HS-5 (cell line): Measurements from ENCODE around the gene ZNF502.
"Not testable (repeated sequence)": the region's sequence is repeated elsewhere in the genome, so short reads cannot be mapped to it uniquely, and the experiment has no call there.

Experiments used
- DNase-seq: peaks from one replicate; pipeline ENCODE4 v3.0.0-alpha.2; 2012; ENCODE audit warnings: low read depth

ZNF502 gene

GRCh38 chr3:44712455-44713075 lies at the start of gene ZNF502:
Gene ZNF502 (plus strand): TSS chr3:44712660. CDS start chr3:44720262, 7,602 bp downstream.
- DNase-seq, result no peak

DNA sequence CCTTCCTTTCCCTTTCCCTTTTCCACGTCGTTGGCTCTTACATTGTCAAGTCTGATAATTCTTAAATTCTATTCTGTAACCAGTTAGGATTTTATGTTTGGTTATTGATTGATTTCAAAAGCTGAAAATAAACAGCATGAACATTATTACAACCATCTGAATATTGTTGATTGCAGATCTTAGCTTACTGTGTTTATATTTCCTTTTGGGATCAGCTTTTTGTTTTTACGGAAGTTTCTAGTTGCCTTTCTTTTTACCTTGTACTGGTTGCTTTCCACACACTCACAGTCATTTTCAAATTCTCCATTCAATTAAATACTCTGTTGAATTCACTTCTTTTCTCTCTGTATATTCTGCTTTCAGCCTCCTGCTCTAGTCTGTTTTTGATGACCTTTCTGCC lies 47.3 kb upstream of the ZNF502 start:
- DNase-seq, result no peak

DNA sequence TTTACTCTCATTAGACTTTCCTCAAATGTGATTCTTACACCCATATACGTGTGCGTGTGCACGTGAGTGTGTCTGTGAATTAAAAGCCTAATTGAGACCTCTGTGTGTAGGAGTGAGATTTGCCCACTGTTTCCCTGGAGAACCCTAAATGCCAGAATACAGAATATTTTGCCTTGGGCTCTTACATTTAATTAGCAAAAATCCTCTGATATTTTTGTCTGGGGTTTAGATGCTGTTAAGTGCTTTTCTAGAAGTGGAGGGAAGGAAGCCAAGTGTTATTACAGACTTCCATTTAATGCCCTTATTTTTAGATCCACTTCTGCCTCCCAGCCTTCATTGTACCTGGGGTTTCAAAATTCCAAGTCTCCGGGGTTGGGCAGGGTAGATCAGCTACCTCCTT lies 46.1 kb upstream of the ZNF502 start:
- DNase-seq, result no peak

DNA sequence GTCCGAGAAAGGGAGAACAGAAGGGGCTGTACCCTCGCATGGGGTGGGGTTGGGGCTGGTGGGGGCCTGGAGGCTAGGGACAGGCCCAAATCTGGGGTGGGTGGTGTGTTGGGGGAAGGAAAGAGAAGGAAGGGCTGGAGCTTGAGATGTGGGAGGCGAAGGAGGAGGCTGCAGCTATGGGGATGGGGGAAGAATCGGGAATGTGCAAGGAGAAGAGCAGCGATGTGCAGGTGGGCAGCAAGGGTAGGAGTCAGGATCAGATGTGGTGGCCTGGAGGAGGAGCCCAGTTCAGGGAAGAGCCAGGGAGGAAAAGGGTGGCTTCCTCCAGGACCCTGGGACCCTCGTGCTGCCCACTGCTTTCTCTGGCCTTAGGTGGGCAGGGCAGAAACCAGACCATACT lies 42.7 kb upstream of the ZNF502 start:
- DNase-seq, result no peak

DNA sequence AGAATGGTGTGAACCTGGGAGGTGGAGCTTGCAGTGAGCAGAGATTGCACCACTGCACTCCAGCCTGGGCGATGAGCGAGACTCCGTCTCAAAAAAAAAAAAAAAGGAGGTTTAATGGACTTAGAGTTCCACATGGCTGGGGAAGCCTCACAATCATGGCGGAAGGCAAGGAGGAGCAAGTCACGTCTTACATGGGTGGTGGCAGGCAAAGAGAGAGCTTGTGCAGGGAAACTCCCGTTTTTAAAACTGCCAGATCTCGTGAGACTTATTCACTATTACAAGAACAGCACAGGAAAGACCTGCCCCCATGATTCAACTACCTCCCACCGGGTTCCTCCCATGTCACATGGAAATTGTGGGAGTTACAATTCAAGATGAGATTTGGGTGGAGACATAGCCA lies 39.0 kb upstream of the ZNF502 start:
- not testable (repeated sequence) for DNase-seq

DNA sequence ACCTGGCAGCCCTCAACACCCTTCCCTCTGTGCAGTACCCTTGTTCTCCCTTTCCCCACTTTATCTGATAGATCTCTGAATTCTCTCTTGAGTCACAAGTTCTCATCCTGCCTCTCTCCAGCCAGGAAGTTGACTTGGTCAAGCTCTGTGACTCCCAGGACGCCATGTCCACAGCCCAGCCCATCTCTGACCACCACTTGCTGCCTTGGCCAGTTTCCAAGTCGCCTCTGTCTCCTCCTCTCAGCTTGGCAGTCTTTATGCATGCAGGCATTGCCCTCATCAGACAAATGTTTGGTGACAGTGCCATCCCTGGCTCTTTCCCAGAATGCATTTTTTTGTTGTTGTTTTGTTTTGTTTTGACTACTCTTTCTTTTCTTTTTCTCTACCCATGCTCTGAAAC lies 38.2 kb upstream of the ZNF502 start:
- no peak for DNase-seq

GRCh38 chr3:44678480-44679116 lies 33.9 kb upstream of the ZNF502 start:
- DNase-seq, result no peak

- no peak for DNase-seq
These were observed 31.5 kb upstream of the ZNF502 start for GRCh38 chr3:44680921-44681455.

- peak; percentile 78 for DNase-seq
These were observed 30.1 kb upstream of the ZNF502 start for GRCh38 chr3:44682182-44682896.

DNA sequence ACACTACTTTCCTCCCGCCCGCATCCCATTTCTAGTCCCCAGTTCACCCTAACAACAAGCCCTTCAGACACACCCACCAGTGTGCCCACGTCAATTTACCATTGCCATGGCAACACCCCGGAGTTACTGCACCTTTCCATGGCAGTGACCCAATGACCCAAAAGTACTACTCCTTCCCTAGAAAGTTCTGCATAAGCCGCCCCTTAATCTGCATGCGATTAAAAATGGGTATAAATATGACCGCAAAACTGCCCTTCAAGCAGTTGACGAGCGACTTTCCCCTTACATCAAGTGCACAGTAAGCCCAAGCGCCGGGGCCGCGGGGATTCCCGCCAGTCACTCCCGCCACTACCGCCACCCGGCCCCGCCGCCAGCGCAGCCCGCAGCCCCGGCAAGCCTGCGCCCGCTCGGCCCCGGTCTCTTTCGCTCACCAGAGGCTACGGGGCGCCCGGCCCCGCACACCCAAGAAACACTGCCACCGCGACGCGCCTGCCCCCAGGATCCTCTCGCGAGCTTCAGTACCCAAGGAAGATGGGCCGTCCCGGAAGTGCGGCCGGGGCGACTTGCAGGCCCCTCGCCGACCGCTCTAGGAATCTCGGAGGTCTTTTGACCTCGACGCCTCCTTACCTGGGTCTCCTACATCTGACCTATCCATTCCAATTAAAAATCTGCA lies 27.2 kb upstream of the ZNF502 start:
- no peak for DNase-seq

GRCh38 chr3:44687898-44688297 lies 24.6 kb upstream of the ZNF502 start:
- DNase-seq, result no peak

GRCh38 chr3:44721231-44722102 lies 9.0 kb downstream of the ZNF502 start:
- DNase-seq, result no peak

- no peak for DNase-seq
These were observed 9.6 kb downstream of the ZNF502 start for GRCh38 chr3:44722103-44722401.

- no peak for DNase-seq
These were observed 17.0 kb downstream of the ZNF502 start, which contains the start of gene ZNF501 for GRCh38 chr3:44729384-44729910. Gene ZNF501 (plus strand): TSS chr3:44729635. CDS start chr3:44734422, 4,787 bp downstream.

- no peak for DNase-seq
These were observed 22.2 kb downstream of the ZNF502 start for GRCh38 chr3:44734646-44735168.

DNA sequence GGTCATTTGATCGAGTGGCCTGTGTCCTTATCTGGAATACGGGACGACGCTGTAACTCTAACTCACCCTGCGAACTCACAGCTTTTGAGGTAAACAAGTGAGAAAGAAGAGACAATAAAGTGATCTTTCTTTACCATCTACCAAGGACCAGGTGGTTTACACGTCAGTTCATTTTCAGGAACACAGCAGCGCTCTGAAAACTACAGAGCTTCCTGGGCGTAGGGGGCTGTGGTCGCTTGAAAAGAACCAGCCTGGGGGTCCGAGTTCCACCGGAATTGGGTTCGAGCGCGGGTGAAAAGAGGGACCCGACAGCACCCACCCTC lies 48.6 kb downstream of the ZNF502 start:
- no peak for DNase-seq

- peak; percentile 78 for DNase-seq
These were observed 49.1 kb downstream of the ZNF502 start, which contains the start of the genes KIAA1143 and KIF15 for GRCh38 chr3:44761424-44762169. Gene KIAA1143 (minus strand): TSS chr3:44761619. CDS start chr3:44761602, 17 bp downstream. Gene KIF15 (plus strand): TSS chr3:44761794. CDS start chr3:44761866, 72 bp downstream.

GRCh38 chr3:44762170-44762677 lies 49.8 kb downstream of the ZNF502 start:
- DNase-seq, result peak; percentile 19

- no peak for DNase-seq
These were observed 50.2 kb downstream of the ZNF502 start for GRCh38 chr3:44762690-44763089.

DNA sequence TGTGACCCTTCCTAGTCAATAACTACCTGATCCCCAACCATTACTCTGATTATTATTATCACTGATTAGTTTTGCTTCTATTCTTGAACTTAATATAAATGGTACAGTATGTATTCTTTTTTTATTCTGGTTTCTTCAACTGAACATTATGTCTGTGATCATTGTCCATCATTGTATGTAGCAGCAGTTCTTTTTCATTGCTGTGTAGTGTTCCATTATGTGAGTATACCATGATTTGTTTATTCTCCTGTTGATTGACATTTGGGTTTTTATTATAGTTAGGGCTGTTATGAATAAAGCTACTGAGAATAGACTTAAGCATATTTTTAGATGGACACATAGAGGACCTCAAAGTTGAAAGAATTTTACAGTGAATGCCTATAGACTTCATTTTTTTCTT lies 51.8 kb downstream of the ZNF502 start:
- DNase-seq, result no peak
